ENCODE measurements around the gene TP53BP2.
"Not testable (repeated sequence)": the region's sequence is repeated elsewhere in the genome, so short reads cannot be mapped to it uniquely, and the experiment has no call there.

TP53BP2 gene

GRCh38 chr1:223824287-223824686 lies 21.5 kb downstream of the TP53BP2 start:
- in situ Hi-C loops (cut with HindIII; ENCODE audit: low sequenced_read_pairs), result no loop called here
- no peak for DNase-seq (ENCODE audit: low read depth)
- no peak overlapping the region for H3K4me3 ChIP-seq (ENCODE audit: low read depth, low read length)
- TF ChIP-seq, protein P1, sequence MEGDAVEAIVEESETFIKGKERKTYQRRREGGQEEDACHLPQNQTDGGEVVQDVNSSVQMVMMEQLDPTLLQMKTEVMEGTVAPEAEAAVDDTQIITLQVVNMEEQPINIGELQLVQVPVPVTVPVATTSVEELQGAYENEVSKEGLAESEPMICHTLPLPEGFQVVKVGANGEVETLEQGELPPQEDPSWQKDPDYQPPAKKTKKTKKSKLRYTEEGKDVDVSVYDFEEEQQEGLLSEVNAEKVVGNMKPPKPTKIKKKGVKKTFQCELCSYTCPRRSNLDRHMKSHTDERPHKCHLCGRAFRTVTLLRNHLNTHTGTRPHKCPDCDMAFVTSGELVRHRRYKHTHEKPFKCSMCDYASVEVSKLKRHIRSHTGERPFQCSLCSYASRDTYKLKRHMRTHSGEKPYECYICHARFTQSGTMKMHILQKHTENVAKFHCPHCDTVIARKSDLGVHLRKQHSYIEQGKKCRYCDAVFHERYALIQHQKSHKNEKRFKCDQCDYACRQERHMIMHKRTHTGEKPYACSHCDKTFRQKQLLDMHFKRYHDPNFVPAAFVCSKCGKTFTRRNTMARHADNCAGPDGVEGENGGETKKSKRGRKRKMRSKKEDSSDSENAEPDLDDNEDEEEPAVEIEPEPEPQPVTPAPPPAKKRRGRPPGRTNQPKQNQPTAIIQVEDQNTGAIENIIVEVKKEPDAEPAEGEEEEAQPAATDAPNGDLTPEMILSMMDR (IDR thresholded peaks at IDR 0.05; ENCODE audit: low read depth, low read length, missing control alignments), result no peak

DNA sequence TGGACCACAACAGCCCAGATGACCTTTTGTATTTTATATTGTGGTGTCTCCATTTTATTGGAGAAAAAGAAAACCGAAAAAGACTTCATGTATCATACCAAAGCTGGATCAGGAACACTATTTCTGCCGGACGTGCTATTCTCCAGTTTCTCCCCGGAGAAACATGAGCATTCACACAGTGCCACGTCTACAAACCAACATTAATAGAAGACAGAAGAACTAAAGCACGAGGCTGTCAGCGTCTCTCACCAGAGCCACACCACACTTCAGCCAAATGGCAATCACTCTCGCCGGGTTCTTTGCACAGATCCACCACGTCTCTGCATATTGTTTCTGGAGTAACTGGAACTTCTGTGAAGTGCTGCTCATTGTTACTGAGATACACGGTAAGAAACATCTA lies 24.8 kb downstream of the TP53BP2 start:
- TF ChIP-seq, protein P1 (IDR thresholded peaks at IDR 0.05; ENCODE audit: low read depth, low read length, missing control alignments), result no peak
- no peak overlapping the region for H3K4me3 ChIP-seq (ENCODE audit: low read depth, low read length)
- in situ Hi-C loops (cut with HindIII; ENCODE audit: low sequenced_read_pairs), result no loop called here
- no peak for DNase-seq (ENCODE audit: low read depth)

GRCh38 chr1:223820515-223820858 lies 25.3 kb downstream of the TP53BP2 start:
- TF ChIP-seq, protein P1 (IDR thresholded peaks at IDR 0.05; ENCODE audit: low read depth, low read length, missing control alignments), result no peak
- DNase-seq (ENCODE audit: low read depth), result no peak
- H3K4me3 ChIP-seq (ENCODE audit: low read depth, low read length), result no peak overlapping the region
- in situ Hi-C loops (cut with HindIII; ENCODE audit: low sequenced_read_pairs), result no loop called here

GRCh38 chr1:223819730-223820514 lies 25.8 kb downstream of the TP53BP2 start:
- DNase-seq (ENCODE audit: low read depth), result no peak
- TF ChIP-seq, protein P1 (IDR thresholded peaks at IDR 0.05; ENCODE audit: low read depth, low read length, missing control alignments), result no peak
- no peak overlapping the region for H3K4me3 ChIP-seq (ENCODE audit: low read depth, low read length)
- in situ Hi-C loops (cut with HindIII; ENCODE audit: low sequenced_read_pairs), result no loop called here

GRCh38 chr1:223817265-223817664 lies 28.5 kb downstream of the TP53BP2 start:
- DNase-seq (ENCODE audit: low read depth); in situ Hi-C loops (cut with HindIII; ENCODE audit: low sequenced_read_pairs); H3K4me3 ChIP-seq (ENCODE audit: low read depth, low read length): not testable (repeated sequence)

GRCh38 chr1:223815865-223816264 lies 29.9 kb downstream of the TP53BP2 start:
- H3K4me3 ChIP-seq (ENCODE audit: low read depth, low read length), result no peak overlapping the region
- in situ Hi-C loops (cut with HindIII; ENCODE audit: low sequenced_read_pairs), result no loop called here
- DNase-seq (ENCODE audit: low read depth), result no peak
- TF ChIP-seq, protein P1 (IDR thresholded peaks at IDR 0.05; ENCODE audit: low read depth, low read length, missing control alignments), result no peak

- TF ChIP-seq, protein P1 (IDR thresholded peaks at IDR 0.05; ENCODE audit: low read depth, low read length, missing control alignments), result no peak
- no peak overlapping the region for H3K4me3 ChIP-seq (ENCODE audit: low read depth, low read length)
- DNase-seq (ENCODE audit: low read depth), result no peak
- in situ Hi-C loops (cut with HindIII; ENCODE audit: low sequenced_read_pairs), result no loop called here
Observed at GRCh38 chr1:223815020-223815853, 30.5 kb downstream of the TP53BP2 start.

Measured in astrocyte of the cerebellum (primary cell).